HFF-Myc (cell line): ENCODE results near the gene CCL22.

Experiments used
- DNase-seq: peaks from one replicate; pipeline ENCODE4 v3.0.0-alpha.2; 2011; ENCODE audit warnings: low read depth; ENCODE audit errors: extremely low read depth
- H3K4me3 ChIP-seq: replicated peaks from 2 replicates; pipeline ENCODE4 v1.5.1; 2011; ENCODE audit warnings: low read depth, mild to moderate bottlenecking, control low read depth, low read length
- CTCF ChIP-seq: IDR thresholded peaks from 2 replicates; pipeline ENCODE4 v1.5.1; 2012; ENCODE audit warnings: mild to moderate bottlenecking, low read depth, low read length, control low read depth; ENCODE audit errors: missing control alignments

CCL22 gene

GRCh38 chr16:57411362-57411976 lies 52.9 kb downstream of the CCL22 start:
- no peak for TF ChIP-seq CTCF
- no peak overlapping the region for H3K4me3 ChIP-seq
- no peak for DNase-seq

GRCh38 chr16:57412584-57412983 lies 54.0 kb downstream of the CCL22 start:
- no peak for DNase-seq
- TF ChIP-seq CTCF: no peak
- H3K4me3 ChIP-seq: no peak overlapping the region

GRCh38 chr16:57413301-57413730 lies 54.7 kb downstream of the CCL22 start:
- DNase-seq: no peak
- no peak for TF ChIP-seq CTCF
- no peak overlapping the region for H3K4me3 ChIP-seq

- no peak for TF ChIP-seq CTCF
- DNase-seq: no peak
- no peak overlapping the region for H3K4me3 ChIP-seq
Observed at GRCh38 chr16:57413733-57414132, 55.1 kb downstream of the CCL22 start.
